Liver (tissue), 9 donors: ENCODE measurements around the gene NEK11. TPM values are rescaled to one million over a fixed set of nuclear protein-coding genes. Genes with fewer than 3 reads are reported as not detected.

ENCODE experiments used
- DNase-seq: peaks from one replicate; pipeline ENCODE4 v3.0.0-alpha.2; 2017; ENCODE audit warnings: low spot score
- H3K27ac ChIP-seq, 2 donors: one replicate each; pipeline ENCODE4 v1.7.0; 2013; ENCODE audit warnings: inconsistent platforms in 2 of 2, low read length in 2 of 2, control low read depth in 1 of 2, low read depth in 1 of 2, mild to moderate bottlenecking in 1 of 2
- H3K27me3 ChIP-seq, 4 donors: one replicate each; pipeline versions ENCODE4 v1.6.1 to v1.7.0; 2013; ENCODE audit warnings: low read length in 3 of 4, inconsistent platforms in 1 of 4, mild to moderate bottlenecking in 1 of 4, moderate library complexity in 1 of 4; ENCODE audit not compliant: control insufficient read depth in 4 of 4, insufficient read depth in 4 of 4
- H3K36me3 ChIP-seq, 4 donors: one replicate each; pipeline versions ENCODE4 v1.6.1 to v1.7.0; 2013; ENCODE audit warnings: low read length in 3 of 4, mild to moderate bottlenecking in 3 of 4, low read depth in 1 of 4, moderate library complexity in 1 of 4; ENCODE audit not compliant: control insufficient read depth in 4 of 4, insufficient read depth in 3 of 4
- H3K4me1 ChIP-seq, 4 donors: one replicate each; pipeline versions ENCODE4 v1.6.1 to v1.7.0; 2013; ENCODE audit warnings: low read length in 3 of 4, mild to moderate bottlenecking in 3 of 4, moderate library complexity in 1 of 4; ENCODE audit not compliant: control insufficient read depth in 4 of 4, insufficient read depth in 4 of 4
- H3K4me3 ChIP-seq, 3 donors: one replicate each; pipeline versions ENCODE4 v1.6.1 to v1.7.0; 2013; ENCODE audit warnings: low read length in 3 of 3, control low read depth in 1 of 3, low read depth in 1 of 3, mild to moderate bottlenecking in 1 of 3
- H3K9ac ChIP-seq, 2 donors: one replicate each; pipeline ENCODE4 v1.7.0; 2013; ENCODE audit warnings: low read length in 2 of 2, mild to moderate bottlenecking in 2 of 2, moderate library complexity in 2 of 2, control low read depth in 1 of 2, low read depth in 1 of 2
- H3K9me3 ChIP-seq, 4 donors: one replicate each; pipeline versions ENCODE4 v1.6.1 to v1.7.0; 2013; ENCODE audit warnings: low read length in 3 of 4; ENCODE audit not compliant: control insufficient read depth in 4 of 4
- CTCF ChIP-seq: fragments of 150-350 bp; IDR thresholded peaks from 2 replicates; pipeline ENCODE4 v1.5.1; 2017; ENCODE audit warnings: improper control_type of control experiment, low read depth, low read length; ENCODE audit not compliant: missing input control
- EGR1 ChIP-seq, 2 donors: IDR thresholded peaks; 2 replicates each; pipeline ENCODE4 v1.6.1; 2016 to 2018; ENCODE audit warnings: antibody characterized with exemption in 2 of 2, low read depth in 2 of 2
- FOXA1 ChIP-seq: IDR thresholded peaks from 2 replicates; pipeline ENCODE4 v1.6.1; 2016; ENCODE audit warnings: antibody characterized with exemption
- FOXA2 ChIP-seq: IDR thresholded peaks from 2 replicates; pipeline ENCODE4 v1.6.1; 2016; ENCODE audit warnings: antibody characterized with exemption
- GABPA ChIP-seq, 2 donors: IDR thresholded peaks in 1 of 2; conservative IDR thresholded peaks in 1 of 2; 2 replicates each; pipeline ENCODE4 v1.6.1; 2016; ENCODE audit warnings: antibody characterized with exemption in 2 of 2, mild to moderate bottlenecking in 1 of 2, moderate library complexity in 1 of 2
- HNF4A ChIP-seq, 2 donors: conservative IDR thresholded peaks; 2 replicates each; pipeline ENCODE4 v1.6.1; 2016; ENCODE audit warnings: antibody characterized with exemption in 2 of 2, mild to moderate bottlenecking in 2 of 2
- HNF4G ChIP-seq: IDR thresholded peaks from 2 replicates; pipeline ENCODE4 v1.6.1; 2016; ENCODE audit warnings: antibody characterized with exemption
- JUND ChIP-seq, 2 donors: IDR thresholded peaks; 2 replicates each; pipeline ENCODE4 v1.6.1; 2016; ENCODE audit warnings: antibody characterized with exemption in 2 of 2
- MAX ChIP-seq: IDR thresholded peaks from 2 replicates; pipeline ENCODE4 v1.6.1; 2016; ENCODE audit warnings: antibody characterized with exemption
- NR2F2 ChIP-seq: IDR thresholded peaks from 2 replicates; pipeline ENCODE4 v1.6.1; 2016; ENCODE audit warnings: antibody characterized with exemption
- RAD21 ChIP-seq, 2 donors: IDR thresholded peaks; 2 replicates each; pipeline ENCODE4 v1.6.1; 2016; ENCODE audit warnings: antibody characterized with exemption in 2 of 2, mild to moderate bottlenecking in 2 of 2
- REST ChIP-seq: IDR thresholded peaks from 2 replicates; pipeline ENCODE4 v1.6.1; 2016; ENCODE audit warnings: antibody characterized with exemption, mild to moderate bottlenecking
- RXRA ChIP-seq, 2 donors: IDR thresholded peaks; 2 replicates each; pipeline ENCODE4 v1.6.1; 2017 to 2018; ENCODE audit warnings: antibody characterized with exemption in 2 of 2, mild to moderate bottlenecking in 1 of 2
- SP1 ChIP-seq: IDR thresholded peaks from 2 replicates; pipeline ENCODE4 v1.6.1; 2018; ENCODE audit warnings: antibody characterized with exemption, mild to moderate bottlenecking
- TAF1 ChIP-seq: conservative IDR thresholded peaks from 2 replicates; pipeline ENCODE4 v1.6.1; 2016; ENCODE audit warnings: antibody characterized with exemption, mild to moderate bottlenecking
- YY1 ChIP-seq: IDR thresholded peaks from 2 replicates; pipeline ENCODE4 v1.6.1; 2016; ENCODE audit warnings: antibody characterized with exemption, mild to moderate bottlenecking
- ZBTB33 ChIP-seq: IDR thresholded peaks from 2 replicates; pipeline ENCODE4 v1.6.1; 2016; ENCODE audit warnings: antibody characterized with exemption
- WGBS: extraction: QIAGEN DNeasy Blood & Tissue Kit; methylation state at CpG from one replicate; pipeline ENCODE4 v1.1.7; 2013; 5-methylcytosine and 5-hydroxymethylcytosine counted together
- polyA plus RNA-seq, 2 donors: library from polyadenylated mRNA; stranded (reverse) in 1 of 2; unstranded in 1 of 2; fragments of 200-250 nt in 1 of 2; fragments of >200 nt in 1 of 2; fragmentation: Nextera tagmentation in 1 of 2; extraction: Ambion mirVana in 1 of 2; gene quantifications; one replicate each; pipeline versions ENCODE4 v1.2.1 to v1.2.3, GENCODE V29; 2013 to 2015
- total RNA-seq, 2 donors: library from RNA; depleted of rRNA; stranded (reverse); fragments of >200 nt; gene quantifications; one replicate each; pipeline ENCODE4 v1.2.3, GENCODE V29; 2014
- TF ChIP-seq, protein P1 (sequence below): IDR thresholded peaks from 2 replicates; pipeline ENCODE4 v1.6.1; 2016; ENCODE audit warnings: antibody characterized with exemption
- donor health status: healthy.
- donor health status: healthy.
- donor health status: healthy.
- donor health status: healthy.
- donor health status: healthy.

NEK11 gene
- total and polyA plus RNA-seq, 4 donors: 0.35 to 0.92 (median 0.69) TPM

DNA sequence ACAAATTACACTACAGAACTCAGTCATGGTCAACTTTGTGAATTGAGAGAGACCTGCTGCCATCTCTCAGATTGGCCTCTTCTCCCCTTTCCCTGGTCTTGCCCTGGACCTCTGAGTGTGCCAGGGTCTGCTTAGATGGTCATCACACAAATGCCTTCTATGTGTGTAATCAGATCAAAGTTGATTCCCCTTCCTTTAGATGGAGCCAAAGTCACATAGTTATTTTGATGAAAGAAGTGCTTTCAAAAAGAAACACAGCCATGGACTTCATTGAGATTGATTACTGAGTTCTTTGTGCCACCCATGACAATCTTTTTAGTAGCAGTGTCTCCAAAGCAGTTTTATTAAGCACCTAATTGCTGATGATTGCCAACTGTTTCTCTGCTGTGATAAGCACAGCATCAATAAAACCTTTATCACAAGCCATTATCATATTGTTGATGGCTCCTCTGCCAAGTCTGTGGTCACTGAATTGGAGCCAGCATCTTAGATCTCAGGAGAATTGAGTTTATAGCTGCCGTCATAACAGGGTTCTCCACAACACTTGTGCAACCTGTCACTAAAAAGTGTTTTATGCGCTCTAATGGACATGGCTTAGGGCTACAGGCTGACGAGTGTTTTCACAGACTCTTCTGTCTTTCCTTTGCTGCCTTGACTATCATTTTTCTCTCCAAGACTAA is 205.2 kb downstream of the NEK11 start:
- Histone ChIP-seq H3K27me3 (no peaks in the 10 kb centered on the region), H3K9me3 (no peaks in the 10 kb centered on the region), H3K27ac (no peak overlapping the region), H3K4me3 (no peak overlapping the region), H3K9ac (no peak overlapping the region), H3K4me1 (no peaks in the 10 kb centered on the region), H3K36me3 (no peaks in the 10 kb centered on the region)
- DNase-seq: no peak
- TF ChIP-seq RXRA (IDR thresholded peaks at IDR 0.05) (no peak), RAD21 (IDR thresholded peaks at IDR 0.05) (peak; percentile 43 to 44)
- 86% methylated on average over 3 of the region's 3 CpGs for WGBS

DNA sequence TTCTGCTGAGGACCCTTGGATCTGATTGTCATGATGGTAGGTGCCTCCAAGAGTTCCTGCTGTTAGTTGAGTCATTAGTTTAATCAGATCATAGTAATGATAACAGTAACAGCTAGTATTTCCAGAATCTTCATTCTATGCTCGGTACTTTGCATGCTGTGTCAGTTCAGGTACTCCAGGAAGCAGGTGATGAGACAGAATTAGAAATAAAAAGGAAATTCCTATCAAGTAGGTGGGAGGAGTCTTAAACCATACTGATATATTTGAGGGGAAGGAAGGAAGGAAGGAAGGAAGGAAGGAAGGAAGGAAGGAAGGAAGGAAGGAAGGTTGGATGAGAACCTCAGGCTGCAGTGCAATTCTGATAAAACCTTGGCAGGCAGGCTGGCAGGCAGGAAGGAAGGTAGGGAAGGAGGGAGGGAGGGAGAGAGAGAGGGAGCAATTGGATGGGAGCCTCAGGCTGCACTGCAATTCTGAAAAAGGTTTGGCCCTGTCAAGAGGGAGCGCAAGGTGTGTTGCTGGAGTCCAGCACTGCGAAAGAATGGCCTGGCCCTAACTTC is 206.1 kb downstream of the NEK11 start:
- no peak for DNase-seq
- no peaks in the 10 kb centered on the region for H3K9me3 ChIP-seq
- H3K4me3 ChIP-seq: no peak overlapping the region
- H3K4me1 ChIP-seq: no peaks in the 10 kb centered on the region
- no peak overlapping the region for H3K27ac ChIP-seq
- 95% methylated on average over 3 of the region's 3 CpGs for WGBS
- H3K36me3 ChIP-seq: no peaks in the 10 kb centered on the region
- TF ChIP-seq FOXA1 (no peak), EGR1 (IDR thresholded peaks at IDR 0.05; ENCODE audit: low read depth in 2 of 2) (no peak), TAF1 (no peak), FOXA2 (no peak)
- H3K27me3 ChIP-seq: no peaks in the 10 kb centered on the region
- H3K9ac ChIP-seq: no peak overlapping the region

DNA sequence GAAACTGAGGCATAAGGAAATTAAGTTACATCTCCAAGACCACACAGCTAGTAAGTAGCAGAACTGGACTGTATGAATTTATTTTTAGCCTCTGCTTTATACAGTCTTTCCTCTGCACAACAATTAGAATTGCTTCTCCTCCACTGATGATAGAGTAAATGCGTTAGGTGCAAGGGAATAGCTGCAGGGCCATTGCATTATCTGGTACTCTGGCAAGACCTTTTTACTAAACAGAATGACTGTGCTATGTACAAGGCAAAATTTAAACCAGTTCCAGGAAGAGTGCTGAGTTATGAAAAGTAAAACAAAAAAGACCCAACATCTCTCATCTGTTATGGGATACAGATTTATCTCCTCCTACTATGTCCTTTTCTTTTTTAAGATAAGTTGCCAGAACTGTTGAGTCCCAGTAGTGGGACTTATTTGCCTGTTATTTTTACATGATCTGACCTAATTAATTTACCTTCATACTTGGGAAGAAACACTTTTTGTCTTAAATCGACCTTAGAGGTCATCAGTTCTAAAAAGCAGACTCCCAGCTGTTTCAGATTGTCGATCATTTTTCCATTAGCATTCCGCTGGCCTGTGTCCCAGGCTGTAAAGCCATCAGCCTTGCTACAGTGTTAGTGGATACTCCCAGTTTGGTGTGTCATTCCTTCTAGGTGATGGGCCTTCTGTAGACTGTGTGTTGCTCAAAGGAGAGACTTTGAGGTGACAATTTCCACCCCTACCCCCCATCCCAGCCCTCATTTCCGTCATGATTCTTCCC is 207.4 kb downstream of the NEK11 start:
- no peaks in the 10 kb centered on the region for H3K4me1 ChIP-seq
- WGBS: 91% methylated on average over 5 of the region's 5 CpGs
- H3K9ac ChIP-seq: no peak overlapping the region
- H3K36me3 ChIP-seq: no peaks in the 10 kb centered on the region
- no peaks in the 10 kb centered on the region for H3K27me3 ChIP-seq
- no peaks in the 10 kb centered on the region for H3K9me3 ChIP-seq
- no peak for DNase-seq
- H3K4me3 ChIP-seq: no peak overlapping the region
- H3K27ac ChIP-seq: no peak overlapping the region
- no peak for TF ChIP-seq FOXA1
- TF ChIP-seq JUND (IDR thresholded peaks at IDR 0.05): no peak
- TF ChIP-seq REST: no peak
- TF ChIP-seq CTCF: no peak
- TF ChIP-seq TAF1: no peak
- TF ChIP-seq HNF4G: no peak
- TF ChIP-seq GABPA (IDR thresholded peaks at IDR 0.05 in 1 of 2, conservative IDR thresholded peaks at IDR 0.05 in 1 of 2): no peak
- TF ChIP-seq NR2F2: no peak
- TF ChIP-seq RAD21 (IDR thresholded peaks at IDR 0.05): no peak
- TF ChIP-seq SP1: no peak
- no peak for TF ChIP-seq ZBTB33
- TF ChIP-seq HNF4A (conservative IDR thresholded peaks at IDR 0.05): no peak
- TF ChIP-seq MAX: no peak
- TF ChIP-seq, protein P1, sequence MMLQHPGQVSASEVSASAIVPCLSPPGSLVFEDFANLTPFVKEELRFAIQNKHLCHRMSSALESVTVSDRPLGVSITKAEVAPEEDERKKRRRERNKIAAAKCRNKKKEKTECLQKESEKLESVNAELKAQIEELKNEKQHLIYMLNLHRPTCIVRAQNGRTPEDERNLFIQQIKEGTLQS: no peak
- TF ChIP-seq YY1: no peak
- no peak for TF ChIP-seq EGR1 (IDR thresholded peaks at IDR 0.05; ENCODE audit: low read depth in 2 of 2)
- TF ChIP-seq FOXA2: no peak
- TF ChIP-seq RXRA (IDR thresholded peaks at IDR 0.05): no peak
